ENCODE measurements around the gene ATP13A3.

DNA sequence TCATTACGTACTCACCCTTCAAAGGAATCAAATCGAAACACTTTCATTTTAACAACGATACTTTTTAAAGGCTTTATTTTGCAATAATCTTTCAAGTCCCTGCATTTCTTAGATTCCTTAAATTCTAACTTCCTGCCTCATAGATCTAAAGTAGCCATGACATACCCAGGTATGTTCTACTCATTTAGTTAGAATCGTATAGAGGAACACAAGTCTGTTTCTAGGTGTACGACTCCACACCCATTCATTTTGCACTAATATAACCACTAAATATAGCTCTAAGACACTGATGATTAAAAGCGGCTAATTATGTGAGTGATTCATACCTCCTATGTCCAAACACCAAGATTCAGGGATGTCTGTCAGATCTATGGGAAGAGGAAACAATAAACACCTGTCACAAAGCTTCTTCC is 1.3 kb downstream of the ATP13A3 start:
- TF ChIP-seq YY1 (IDR thresholded peaks at IDR 0.05; ENCODE audit: low read depth, low read length) (no peak), NR2F1 (conservative IDR thresholded peaks at IDR 0.05) (no peak), NRF1 (conservative IDR thresholded peaks at IDR 0.05; ENCODE audit: low read depth, low read length) (no peak)
